Skeletal muscle satellite cell (primary cell): ENCODE measurements around the gene GMEB1.
"Not testable (repeated sequence)": the region's sequence is repeated elsewhere in the genome, so short reads cannot be mapped to it uniquely, and the experiment has no call there.

Experiments used
- H3K27me3 ChIP-seq: 2 replicates; pipeline ENCODE4 v1.7.0; 2013; ENCODE audit warnings: low read length; ENCODE audit not compliant: control insufficient read depth, insufficient read depth
- H3K36me3 ChIP-seq: 2 replicates; pipeline ENCODE4 v1.7.0; 2013; ENCODE audit warnings: mild to moderate bottlenecking, control low read depth, low read length; ENCODE audit not compliant: insufficient read depth
- H3K4me1 ChIP-seq: 2 replicates; pipeline ENCODE4 v1.7.0; 2013; ENCODE audit warnings: low read length; ENCODE audit not compliant: control insufficient read depth, insufficient read depth
- H3K4me2 ChIP-seq: 2 replicates; pipeline ENCODE4 v1.7.0; 2013; ENCODE audit warnings: mild to moderate bottlenecking, low read length
- H3K4me3 ChIP-seq: 2 replicates; pipeline ENCODE4 v1.7.0; 2013; ENCODE audit warnings: low read length
- H3K9ac ChIP-seq: 2 replicates; pipeline ENCODE4 v1.7.0; 2013; ENCODE audit warnings: mild to moderate bottlenecking, low read depth, low read length, moderate library complexity
- H3K9me3 ChIP-seq: replicated peaks from 2 replicates; pipeline ENCODE4 v1.7.0; 2013; ENCODE audit warnings: mild to moderate bottlenecking, control low read depth, low read length

Gene GMEB1

GRCh38 chr1:28648474-28649198 is 19.9 kb upstream of the GMEB1 start, which contains the start of gene RNU11:
Gene RNU11 (plus strand): TSS chr1:28648600.
- Histone ChIP-seq H3K27me3 (no peaks in the 10 kb centered on the region), H3K9me3 (no peaks in the 10 kb centered on the region), H3K4me3 (peak within 1 kb of the TSS; percentile 65), H3K4me2 (peak within 1 kb of the TSS; percentile 81), H3K9ac (peak within 1 kb of the TSS; percentile 82), H3K36me3 (no peaks in the 10 kb centered on the region), H3K4me1 (peaks cover 17% of the 10 kb centered on the region)

GRCh38 chr1:28653063-28653462 is 15.5 kb upstream of the GMEB1 start:
- H3K9ac ChIP-seq, H3K4me3 ChIP-seq, H3K4me2 ChIP-seq, H3K36me3 ChIP-seq, H3K4me1 ChIP-seq, H3K27me3 ChIP-seq, H3K9me3 ChIP-seq: not testable (repeated sequence)

- not testable (repeated sequence) for H3K4me3 ChIP-seq, H3K36me3 ChIP-seq, H3K9ac ChIP-seq, H3K9me3 ChIP-seq, H3K27me3 ChIP-seq, H3K4me1 ChIP-seq, H3K4me2 ChIP-seq
These were observed 14.7 kb upstream of the GMEB1 start for GRCh38 chr1:28653870-28654269.

GRCh38 chr1:28655448-28656311 is 12.9 kb upstream of the GMEB1 start:
- H3K4me3 ChIP-seq, H3K4me2 ChIP-seq, H3K27me3 ChIP-seq, H3K4me1 ChIP-seq, H3K9ac ChIP-seq, H3K36me3 ChIP-seq, H3K9me3 ChIP-seq: not testable (repeated sequence)

GRCh38 chr1:28656335-28656734 is 12.2 kb upstream of the GMEB1 start:
- no peaks in the 10 kb centered on the region for H3K36me3 ChIP-seq
- H3K4me1 ChIP-seq = no peaks in the 10 kb centered on the region
- H3K4me2 ChIP-seq = no peak overlapping the region
- H3K4me3 ChIP-seq = no peak overlapping the region
- no peaks in the 10 kb centered on the region for H3K27me3 ChIP-seq
- no peak overlapping the region for H3K9ac ChIP-seq
- no peaks in the 10 kb centered on the region for H3K9me3 ChIP-seq

- Histone ChIP-seq H3K9ac (no peak overlapping the region), H3K9me3 (no peaks in the 10 kb centered on the region), H3K27me3 (no peaks in the 10 kb centered on the region), H3K4me3 (no peak overlapping the region), H3K4me2 (no peak overlapping the region), H3K36me3 (no peaks in the 10 kb centered on the region), H3K4me1 (peaks cover 8% of the 10 kb centered on the region)
These were observed 4.6 kb upstream of the GMEB1 start for GRCh38 chr1:28663871-28664470.

GRCh38 chr1:28666806-28667205 is 1.8 kb upstream of the GMEB1 start:
- H3K4me2 ChIP-seq = no peak overlapping the region
- no peaks in the 10 kb centered on the region for H3K9me3 ChIP-seq
- H3K27me3 ChIP-seq = no peaks in the 10 kb centered on the region
- no peaks in the 10 kb centered on the region for H3K36me3 ChIP-seq
- no peak overlapping the region for H3K4me3 ChIP-seq
- H3K4me1 ChIP-seq = peaks cover 15% of the 10 kb centered on the region
- H3K9ac ChIP-seq = no peak overlapping the region

- peak overlapping the region; percentile 83 for H3K4me2 ChIP-seq
- no peaks in the 10 kb centered on the region for H3K36me3 ChIP-seq
- H3K4me3 ChIP-seq = peak overlapping the region; percentile 77
- peaks cover 15% of the 10 kb centered on the region for H3K4me1 ChIP-seq
- H3K9ac ChIP-seq = peak overlapping the region; percentile 97
- H3K9me3 ChIP-seq = no peaks in the 10 kb centered on the region
- no peaks in the 10 kb centered on the region for H3K27me3 ChIP-seq
These were observed 556 bp downstream of the GMEB1 start for GRCh38 chr1:28668956-28669723.

GRCh38 chr1:28671254-28671780 is 2.7 kb downstream of the GMEB1 start:
- Histone ChIP-seq H3K4me3 (no peak overlapping the region), H3K4me1 (peaks cover 15% of the 10 kb centered on the region), H3K9me3 (no peaks in the 10 kb centered on the region), H3K9ac (no peak overlapping the region), H3K27me3 (no peaks in the 10 kb centered on the region), H3K4me2 (no peak overlapping the region), H3K36me3 (no peaks in the 10 kb centered on the region)

GRCh38 chr1:28672971-28673370 is 4.4 kb downstream of the GMEB1 start:
- H3K9me3 ChIP-seq, H3K4me3 ChIP-seq, H3K27me3 ChIP-seq, H3K9ac ChIP-seq, H3K4me2 ChIP-seq, H3K36me3 ChIP-seq: not testable (repeated sequence)
- H3K4me1 ChIP-seq = peaks cover 12% of the 10 kb centered on the region

- Histone ChIP-seq H3K9me3 (no peaks in the 10 kb centered on the region), H3K4me1 (no peaks in the 10 kb centered on the region), H3K4me2 (no peak overlapping the region), H3K4me3 (no peak overlapping the region), H3K36me3 (no peaks in the 10 kb centered on the region), H3K9ac (no peak overlapping the region), H3K27me3 (no peaks in the 10 kb centered on the region)
These were observed 7.3 kb downstream of the GMEB1 start for GRCh38 chr1:28675924-28676257.
